Motor neuron (in vitro differentiated cells): ENCODE data around the gene CPA5. TPM values are rescaled to one million over a fixed set of nuclear protein-coding genes. Genes with fewer than 3 reads are reported as not detected.

Experiments used
- ATAC-seq, 8 experiments: fragments of 200-7000 bp; cut with Tn5 transposase; replicated peaks in 6 of 8; 2 replicates each; pipeline ENCODE4 v1.8.0; 2021; ENCODE audit warnings: mild to moderate bottlenecking in 8 of 8, moderate library complexity in 8 of 8
- H3K27ac ChIP-seq, 2 donors: fragments of 250-450 bp; sonication (Bioruptor Pico); 2 replicates each; pipeline ENCODE4 v1.9.0; 2021; ENCODE audit warnings: antibody characterized with exemption in 2 of 2, mild to moderate bottlenecking in 2 of 2, moderate library complexity in 1 of 2
- H3K4me1 ChIP-seq, 2 donors: fragments of 250-450 bp; sonication (Bioruptor Pico); replicated peaks in 1 of 2; 2 replicates each; pipeline ENCODE4 v1.6.1; 2021; ENCODE audit warnings: antibody characterized with exemption in 2 of 2, mild to moderate bottlenecking in 2 of 2, moderate library complexity in 1 of 2
- H3K4me3 ChIP-seq, 5 donors: fragments of 250-450 bp; sonication (Bioruptor Pico); 2 replicates each; pipeline ENCODE4 v1.9.0; 2021; ENCODE audit warnings: antibody characterized with exemption in 5 of 5, mild to moderate bottlenecking in 5 of 5, moderate library complexity in 4 of 5
- WGBS, 10 experiments: fragments of 450-650 bp; shearing (Covaris generic); methylation state at CpG; one replicate each; pipeline ENCODE4 v1.0.0; 2022; 5-methylcytosine and 5-hydroxymethylcytosine counted together
- in situ Hi-C, 9 experiments: fragments of 400-800 bp; cut with MboI; loops; one replicate each; pipeline ENCODE4 v1.15.0; 2021; ENCODE audit warnings: low sequenced_read_pairs in 9 of 9, low pct_unique_long_range_greater_than_20kb in 2 of 9; ENCODE audit not compliant: unreplicated experiment in 9 of 9
- total RNA-seq, 8 experiments: library from RNA; unstranded; fragments of 300-600 nt; gene quantifications; 2 replicates each; pipeline versions ENCODE4 v1.2.3 to v1.2.4, GENCODE V29; 2022

The CPA5 gene
- total RNA-seq, 8 experiments from 2014 or later = 0.22 to 2.6 (median 1.4) TPM

DNA sequence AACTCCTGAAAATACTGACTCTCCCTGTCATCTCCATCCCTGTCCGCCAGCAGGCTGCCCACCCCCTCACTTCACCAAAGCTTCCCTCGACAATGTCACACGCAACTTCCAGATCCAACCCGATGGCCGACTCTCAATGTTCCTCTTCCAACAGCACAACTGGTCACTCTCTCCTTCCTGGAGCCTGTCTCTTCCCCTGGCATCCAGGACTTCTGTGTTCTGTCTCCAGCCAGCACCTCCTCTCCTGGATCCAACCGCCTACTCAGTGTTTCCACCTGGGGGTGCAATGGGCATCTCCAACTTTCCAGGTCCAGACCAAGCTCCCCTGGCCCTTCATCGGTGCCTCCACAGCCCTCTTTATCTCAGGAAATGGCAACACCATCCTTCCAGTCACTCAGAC is 8.6 kb downstream of the CPA5 start:
- ATAC-seq = no peak
- 18 to 100% (median 92%) methylated on average over 1 to 6 of the region's 7 CpGs; no CpG with 5 or more reads in 1 of the 10 experiments for WGBS, 10 experiments
- Histone ChIP-seq H3K4me3 (no peak overlapping the region), H3K27ac (peak overlapping the region in 1 of 2 donors; percentile 65), H3K4me1 (peaks cover 53 to 56% of the 10 kb centered on the region in 2 donors)
- in situ Hi-C loops = no loop called here

DNA sequence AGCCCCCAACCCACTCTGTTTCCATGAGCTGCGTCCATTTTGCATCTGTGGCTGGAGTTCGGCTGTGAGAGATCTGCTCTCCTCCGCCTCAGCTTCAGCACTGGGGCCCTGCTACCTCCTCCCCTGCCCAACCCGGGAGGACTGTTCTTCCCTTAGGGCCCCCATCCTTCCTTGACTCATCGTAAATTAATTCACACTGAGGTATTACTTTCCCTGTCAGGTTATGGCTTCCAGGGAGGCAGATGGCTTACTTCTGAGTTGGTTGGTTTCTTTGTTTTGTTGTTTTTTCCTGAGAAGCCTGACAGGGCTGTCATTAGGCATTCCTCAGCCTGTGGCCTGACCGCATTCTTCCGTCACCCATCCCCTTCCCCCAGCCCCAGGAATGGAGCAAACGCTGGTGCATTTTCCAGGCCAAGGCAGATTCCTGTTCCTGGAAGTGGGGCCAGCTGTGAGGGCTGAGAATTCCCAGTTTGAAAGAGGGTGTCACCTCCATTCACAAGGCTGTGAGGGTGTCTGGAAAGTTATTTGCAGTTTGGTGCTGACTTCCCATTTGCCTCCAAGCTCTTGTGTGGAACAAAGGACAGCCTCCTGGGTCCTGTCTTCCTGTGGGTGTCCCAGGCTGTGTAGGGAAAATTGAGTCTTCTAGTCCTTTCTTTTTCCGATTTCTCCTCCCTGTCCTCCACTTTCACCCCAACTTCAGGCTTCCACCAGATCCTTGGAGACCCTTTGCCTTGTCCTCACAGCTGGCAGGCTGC is 11.7 kb downstream of the CPA5 start:
- in situ Hi-C loops = no loop called here
- 11 to 100% (median 61%) methylated on average over 1 to 7 of the region's 9 CpGs; no CpG with 5 or more reads in 2 of the 10 experiments for WGBS, 10 experiments
- peak; percentile 23 to 93 (median 52) for ATAC-seq

DNA sequence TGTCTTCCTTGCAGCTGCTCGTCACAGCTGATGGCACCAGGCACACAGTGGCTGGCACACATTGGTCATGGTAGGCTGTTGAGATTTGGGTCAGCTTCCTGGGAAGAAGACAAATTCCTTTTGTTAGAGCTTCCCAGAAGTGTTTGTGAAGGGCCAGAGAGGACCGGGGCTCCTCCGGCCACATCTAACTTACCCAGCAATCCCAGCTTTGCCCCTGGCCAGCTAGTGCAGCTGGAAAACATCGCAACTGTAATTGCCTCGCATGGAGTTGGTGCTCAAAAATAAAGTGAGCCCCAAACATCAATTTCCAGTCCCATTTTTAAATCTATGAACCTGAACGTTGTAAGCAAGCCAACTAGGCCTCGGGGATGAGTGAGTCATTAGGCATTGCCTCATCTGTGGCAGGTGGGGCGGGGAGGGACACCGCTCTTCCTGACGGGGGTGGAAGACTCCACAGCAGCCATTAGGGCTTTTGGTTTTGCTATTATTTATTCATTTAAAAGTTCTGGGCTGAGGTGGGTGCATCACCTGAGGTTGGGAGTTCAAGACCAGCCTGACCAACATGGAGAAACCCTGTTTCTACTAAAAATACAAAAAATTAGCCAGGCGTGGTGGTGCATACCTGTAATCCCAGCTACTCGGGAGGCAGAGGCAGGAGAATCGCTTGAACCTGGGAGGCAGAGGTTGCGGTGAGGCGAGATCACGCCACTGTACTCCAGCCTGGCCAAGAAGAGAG is 12.4 kb downstream of the CPA5 start:
- in situ Hi-C loops = no loop called here
- 53 to 100% (median 92%) methylated on average over 1 to 6 of the region's 16 CpGs for WGBS, 10 experiments
- peaks cover 31 to 33% of the 10 kb centered on the region in 2 donors for H3K4me1 ChIP-seq
- H3K27ac ChIP-seq = peak overlapping the region; percentile 21 to 80
- no peak overlapping the region for H3K4me3 ChIP-seq
- ATAC-seq = peak in 2 of 8 experiments; percentile 11 to 24

More for the DNA sequence above, 11.7 kb downstream of the CPA5 start:
- H3K4me3 ChIP-seq = no peak overlapping the region
- H3K4me1 ChIP-seq = peaks cover 38 to 41% of the 10 kb centered on the region in 2 donors
- H3K27ac ChIP-seq = peak overlapping the region; percentile 21 to 80

DNA sequence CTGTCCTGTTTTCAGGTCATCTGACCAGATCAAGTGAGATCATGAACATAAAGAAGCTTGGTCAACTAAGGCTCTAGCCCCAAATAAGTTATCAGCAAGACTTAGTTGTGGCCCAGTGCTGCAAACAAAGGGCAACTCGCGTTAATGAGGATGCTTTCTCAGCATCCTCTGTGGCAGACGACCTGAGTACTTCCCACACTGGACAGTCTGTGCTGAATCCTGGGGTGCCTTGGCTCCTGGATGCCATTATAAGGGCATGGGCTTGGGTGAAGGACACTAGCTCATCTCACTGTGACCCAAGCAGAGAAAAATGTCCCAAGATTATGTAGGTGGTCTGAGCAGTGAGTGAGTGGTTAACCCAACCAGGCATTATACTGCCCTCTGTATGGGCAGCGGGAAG is 13.9 kb downstream of the CPA5 start:
- Histone ChIP-seq H3K4me1 (peaks cover 16 to 19% of the 10 kb centered on the region in 2 donors), H3K4me3 (no peak overlapping the region), H3K27ac (no peak overlapping the region)
- ATAC-seq = no peak
- in situ Hi-C loops = no loop called here
- WGBS, 10 experiments = 89 to 100% (median 100%) methylated on average over 1 to 4 of the region's 4 CpGs; no CpG with 5 or more reads in 3 of the 10 experiments

DNA sequence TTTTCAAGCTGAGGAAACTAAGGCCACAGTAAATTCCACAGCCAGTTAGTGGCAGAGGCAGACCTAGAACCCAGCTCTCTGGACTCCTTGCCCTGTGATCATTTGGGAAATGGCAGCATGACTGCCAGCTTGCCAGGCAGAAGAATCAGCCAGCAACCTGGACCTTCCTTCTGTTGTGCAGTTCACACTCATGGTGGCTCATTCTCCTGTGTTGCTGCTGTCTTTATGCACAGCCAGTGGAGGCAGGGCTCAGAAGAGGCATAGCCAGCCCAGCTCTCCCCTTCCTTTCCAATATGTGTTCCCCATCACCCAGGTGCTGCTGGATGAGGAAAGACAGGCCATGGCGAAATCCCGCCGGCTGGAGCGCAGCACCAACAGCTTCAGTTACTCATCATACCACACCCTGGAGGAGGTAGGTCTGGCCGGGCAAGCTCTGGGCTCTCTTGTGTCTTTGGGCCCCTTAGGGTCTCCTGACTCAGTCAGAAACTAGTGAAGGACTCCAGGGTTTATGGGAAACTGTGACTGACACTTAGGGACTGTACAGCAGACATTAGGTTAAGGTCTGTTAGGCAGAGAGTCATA is 14.8 kb downstream of the CPA5 start:
- ATAC-seq = no peak

DNA sequence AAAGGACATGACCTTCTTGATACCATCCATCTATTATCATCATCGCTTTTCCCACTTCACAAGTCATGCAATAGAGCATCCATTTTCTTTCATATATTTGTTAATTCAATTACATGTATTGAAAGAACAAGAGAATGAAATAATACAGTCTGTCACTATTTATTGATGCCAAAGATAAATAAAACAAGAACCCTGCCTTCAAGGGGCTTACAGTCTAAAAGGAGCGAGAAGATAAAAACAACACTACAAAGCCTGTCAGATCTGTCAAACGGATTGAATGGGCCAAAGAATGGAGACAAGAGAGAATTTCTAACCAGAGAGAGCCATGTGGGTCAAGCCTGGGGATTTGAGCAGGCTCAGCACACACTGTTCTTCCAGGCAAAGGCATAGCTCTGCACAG is 15.9 kb downstream of the CPA5 start:
- WGBS, 10 experiments = 75 to 100% (median 89%) methylated on average over 1 to 3 of the region's 3 CpGs; no CpG with 5 or more reads in 3 of the 10 experiments
- no peak for ATAC-seq
- no peak overlapping the region for H3K4me3 ChIP-seq
- peaks cover 26 to 29% of the 10 kb centered on the region in 2 donors for H3K4me1 ChIP-seq
- H3K27ac ChIP-seq = no peak overlapping the region
- in situ Hi-C loops = no loop called here

More for the DNA sequence above, 14.8 kb downstream of the CPA5 start:
- Histone ChIP-seq H3K4me3 (no peak overlapping the region), H3K4me1 (peaks cover 14 to 18% of the 10 kb centered on the region in 2 donors), H3K27ac (no peak overlapping the region)
- in situ Hi-C loops = no loop called here
- WGBS, 10 experiments = 81 to 96% (median 89%) methylated on average over 3 to 4 of the region's 5 CpGs; no CpG with 5 or more reads in 7 of the 10 experiments

DNA sequence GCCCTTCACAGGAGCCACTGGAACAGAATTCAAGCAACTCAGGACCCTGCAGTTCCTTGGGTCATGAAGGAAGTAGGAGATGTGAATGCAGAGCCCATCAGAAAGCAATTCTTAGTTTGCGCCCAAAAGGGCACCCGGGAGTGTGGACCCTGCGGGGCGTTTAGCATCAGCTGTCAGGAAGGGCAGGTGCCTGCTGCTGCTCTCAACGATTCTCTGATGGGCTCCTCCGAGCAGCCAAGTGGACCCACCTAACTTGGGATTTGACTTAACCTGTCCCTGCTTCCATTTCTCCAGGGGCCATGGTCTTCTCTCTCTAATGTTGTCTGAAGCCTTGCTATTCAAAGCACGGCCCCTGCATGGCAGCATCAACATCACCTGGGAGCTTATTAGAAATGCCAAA is 17.1 kb downstream of the CPA5 start:
- in situ Hi-C loops = no loop called here
- 80 to 88% (median 87%) methylated on average over 1 to 6 of the region's 7 CpGs; no CpG with 5 or more reads in 5 of the 10 experiments for WGBS, 10 experiments
- no peak for ATAC-seq
- no peak overlapping the region for H3K4me3 ChIP-seq
- no peak overlapping the region for H3K27ac ChIP-seq
- peaks cover 24 to 28% of the 10 kb centered on the region in 2 donors for H3K4me1 ChIP-seq

DNA sequence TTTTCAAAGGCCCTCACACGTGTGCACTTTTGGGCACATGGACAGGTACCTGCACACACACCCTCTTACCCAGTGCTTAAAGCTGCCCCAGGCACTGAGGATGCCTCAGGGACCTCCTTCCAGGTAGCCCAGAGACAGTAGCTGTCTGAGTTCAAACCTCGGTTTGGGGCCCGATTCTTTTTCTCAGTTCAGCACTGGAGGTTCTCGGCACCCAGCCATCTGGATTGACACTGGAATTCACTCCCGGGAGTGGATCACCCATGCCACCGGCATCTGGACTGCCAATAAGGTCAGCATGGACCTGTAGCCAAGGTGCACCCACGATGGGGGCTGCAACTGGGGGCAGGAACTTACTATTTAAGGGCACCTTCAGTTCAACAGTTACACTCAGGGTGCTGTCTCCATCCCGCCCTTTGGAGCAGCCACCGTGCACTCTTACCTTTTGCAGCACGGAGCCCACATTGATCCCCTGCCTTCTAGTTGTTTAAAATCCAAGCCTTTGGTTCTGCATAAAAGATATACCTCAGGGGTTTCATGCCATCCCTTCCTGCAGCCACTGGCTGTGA is 17.7 kb downstream of the CPA5 start:
- Histone ChIP-seq H3K27ac (no peak overlapping the region), H3K4me1 (peaks cover 23 to 28% of the 10 kb centered on the region in 2 donors), H3K4me3 (no peak overlapping the region)
- no peak for ATAC-seq
- WGBS, 10 experiments = 40 to 100% (median 89%) methylated on average over 1 to 6 of the region's 10 CpGs; no CpG with 5 or more reads in 4 of the 10 experiments
- in situ Hi-C loops = no loop called here

DNA sequence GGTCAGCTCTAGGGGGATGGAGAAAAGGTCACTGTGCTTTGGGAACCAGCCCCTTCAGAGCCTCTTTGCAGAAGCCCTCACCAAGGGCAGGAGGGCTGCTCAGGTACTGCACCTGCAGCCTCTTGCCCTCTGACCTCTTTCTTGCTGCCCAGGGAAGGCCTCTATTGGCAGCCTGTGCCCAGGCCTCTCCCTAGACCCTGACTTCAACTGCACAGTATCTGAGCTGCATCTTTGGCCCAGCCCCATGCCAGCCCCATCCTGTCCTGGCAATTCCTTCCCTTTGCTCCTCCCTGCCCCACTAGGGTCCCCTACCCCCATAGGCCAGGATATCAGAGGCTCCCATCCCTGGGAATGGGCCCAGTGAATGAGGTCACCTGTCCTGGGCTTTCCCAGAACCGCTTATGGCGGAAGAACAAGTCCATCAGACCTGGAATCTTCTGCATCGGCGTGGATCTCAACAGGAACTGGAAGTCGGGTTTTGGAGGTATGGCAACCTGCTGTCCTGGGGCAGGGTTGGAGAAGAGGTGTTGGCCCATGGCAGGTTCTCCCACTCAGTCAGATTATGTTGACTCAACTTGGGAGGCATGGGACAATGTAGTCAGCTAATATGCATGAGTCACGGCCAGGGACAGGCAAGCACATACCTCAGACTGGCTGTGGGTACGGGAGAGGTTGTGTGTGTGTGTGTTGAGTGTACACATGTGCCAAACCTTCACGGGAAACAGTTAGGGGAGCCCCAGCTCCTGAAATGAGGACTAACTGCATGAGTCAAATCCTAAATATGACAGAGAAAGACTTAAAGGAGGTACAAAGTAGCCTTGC is 18.6 kb downstream of the CPA5 start:
- peaks cover 28 to 36% of the 10 kb centered on the region in 2 donors for H3K4me1 ChIP-seq
- ATAC-seq = peak in 7 of 8 experiments; percentile 36 to 99 (median 69)
- 10 to 100% (median 39%) methylated on average over 2 to 3 of the region's 8 CpGs; no CpG with 5 or more reads in 6 of the 10 experiments for WGBS, 10 experiments
- H3K4me3 ChIP-seq = no peak overlapping the region
- in situ Hi-C loops = no loop called here
- H3K27ac ChIP-seq = no peak overlapping the region

DNA sequence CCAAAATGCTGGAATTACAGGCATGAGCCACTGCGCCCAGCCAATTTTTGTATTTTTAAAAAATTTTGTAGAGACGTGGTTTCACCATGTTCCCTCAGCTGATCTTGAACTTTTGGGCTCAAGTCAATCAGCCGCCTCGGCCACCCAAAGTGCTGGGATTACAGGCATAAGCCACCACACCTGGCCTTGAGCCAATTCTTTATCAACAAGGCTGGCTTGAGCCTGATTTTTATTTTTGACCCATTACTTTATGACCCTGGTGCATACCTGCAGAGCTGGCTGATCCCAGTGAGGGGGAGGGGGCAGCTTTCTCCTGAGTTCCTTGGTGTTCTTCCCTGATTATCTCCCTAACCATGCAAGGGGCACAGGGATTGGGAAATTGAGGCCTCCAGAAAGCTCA is 19.8 kb downstream of the CPA5 start:
- ATAC-seq = no peak
- 97 to 100% (median 100%) methylated on average over 1 to 4 of the region's 4 CpGs; no CpG with 5 or more reads in 5 of the 10 experiments for WGBS, 10 experiments
- Histone ChIP-seq H3K4me3 (no peak overlapping the region), H3K27ac (no peak overlapping the region), H3K4me1 (peaks cover 32 to 41% of the 10 kb centered on the region in 2 donors)
- in situ Hi-C loops = no loop called here

DNA sequence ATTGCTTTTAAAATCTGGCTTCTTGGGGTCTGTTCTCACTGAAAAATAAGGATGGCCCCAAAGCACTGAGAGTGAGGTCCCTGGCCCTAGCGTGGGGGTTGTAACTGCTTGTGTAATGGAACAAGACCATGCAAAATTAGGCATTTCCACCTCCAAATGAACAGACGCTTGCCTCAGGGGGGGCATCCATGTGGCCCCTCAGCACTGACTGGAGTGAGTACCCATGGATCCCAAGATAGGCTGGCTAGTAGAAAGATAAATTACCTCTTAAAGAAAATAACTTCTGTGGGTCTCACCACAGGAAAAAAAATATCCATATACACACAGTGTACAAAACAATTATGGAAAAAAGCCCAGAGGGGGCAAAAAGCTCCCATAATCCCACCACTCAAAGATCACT is 20.5 kb downstream of the CPA5 start:
- Histone ChIP-seq H3K4me1 (peaks cover 32 to 42% of the 10 kb centered on the region in 2 donors), H3K27ac (peak overlapping the region; percentile 21 to 62), H3K4me3 (no peak overlapping the region)
- 80 to 100% (median 100%) methylated on average over 1 of the region's 2 CpGs; no CpG with 5 or more reads in 4 of the 10 experiments for WGBS, 10 experiments
- in situ Hi-C loops = no loop called here
- ATAC-seq = peak in 3 of 8 experiments; percentile 3 to 6 (median 3)
